HepG2 (cell line): ENCODE measurements around the gene POLD3. TPM values are rescaled to one million over a fixed set of nuclear protein-coding genes. Genes with fewer than 3 reads are reported as not detected.
A peak's percentile ranks its signal among the peaks of the same experiment; 100 is the strongest.

Experiments
- ATAC-seq: fragments of 200-7000 bp; cut with Tn5 transposase; 3 replicates; pipeline ENCODE4 v1.9.1; 2020; ENCODE audit warnings: mild to moderate bottlenecking, moderate library complexity
- Bru-seq: library from RNA; stranded (reverse); fragments of 400-500 nt; gene quantifications from one replicate; lab custom pipeline; 2021; lab: Mats Ljungman, UMichigan
- BruChase-seq, 2 experiments: library from RNA; stranded (reverse); fragments of 400-500 nt; gene quantifications; one replicate each; lab custom pipeline; 2021; lab: Mats Ljungman, UMichigan
- BruUV-seq: library from RNA; stranded (reverse); fragments of 400-500 nt; replicated peaks from 2 replicates; lab custom pipeline; 2021; lab: Mats Ljungman, UMichigan
- CTCF ChIA-PET: fragments of 300-600 bp; formaldehyde crosslinking; extraction: SDS; loops from one replicate; lab custom pipeline; 2021; ENCODE audit warnings: low total read pairs, inconsistent platforms, low intra/inter-chr PET ratio; lab: Yijun Ruan, JAX
- POLR2A ChIA-PET: fragments of 350-600 bp; sonication (Branson Sonifier 250); formaldehyde crosslinking; loops from one replicate; lab custom pipeline; 2020; ENCODE audit warnings: antibody characterized with exemption, inconsistent platforms; lab: Yijun Ruan, JAX
- DNase-seq: peaks from one replicate; pipeline ENCODE4 v3.0.0-alpha.2; 2015; ENCODE audit warnings: low spot score
- FAIRE-seq: peaks from 3 replicates; lab custom pipeline; 2011; peaks lifted over from hg19 to GRCh38; lab: Jason Lieb, UNC
- H2AFZ ChIP-seq: one replicate; pipeline ENCODE4 v1.6.1; 2011; ENCODE audit warnings: low read length, inconsistent platforms
- H3K27ac ChIP-seq: fragments of 300-600 bp; 3 replicates; pipeline ENCODE4 v1.8.0; 2011; ENCODE audit warnings: mixed run types, mild to moderate bottlenecking, mixed read lengths, low read length, inconsistent platforms; ENCODE audit not compliant: insufficient read depth; ENCODE audit errors: extremely low read length
- H3K27me3 ChIP-seq, 2 experiments: fragments of 200-600 bp in 1 of 2; 2 replicates in 1 of 2; 3 replicates in 1 of 2; pipeline versions ENCODE4 v1.6.0 to v1.8.0; 2011; ENCODE audit warnings: low read length in 2 of 2, mild to moderate bottlenecking in 2 of 2, moderate library complexity in 2 of 2, inconsistent platforms in 1 of 2; ENCODE audit not compliant: insufficient read depth in 2 of 2, control insufficient read depth in 1 of 2
- H3K36me3 ChIP-seq, 2 experiments: fragments of 200-600 bp in 1 of 2; replicated peaks in 1 of 2; 2 replicates in 1 of 2; 3 replicates in 1 of 2; pipeline versions ENCODE4 v1.5.1 to v1.8.0; 2011; ENCODE audit warnings: low read length in 2 of 2, inconsistent platforms in 1 of 2; ENCODE audit not compliant: insufficient read depth in 2 of 2, control insufficient read depth in 1 of 2
- H3K4me1 ChIP-seq: 2 replicates; pipeline ENCODE4 v1.5.1; 2012; ENCODE audit warnings: low read length, inconsistent platforms; ENCODE audit not compliant: insufficient read depth
- H3K4me2 ChIP-seq: 2 replicates; pipeline ENCODE4 v1.6.0; 2011; ENCODE audit warnings: low read depth, low read length, inconsistent platforms
- H3K4me3 ChIP-seq, 3 experiments: fragments of 200-600 bp in 1 of 3; sonication (generic), shearing (Covaris generic) in 1 of 3; replicated peaks in 1 of 3; 2 replicates each; pipeline ENCODE4 v1.5.1; 2011 to 2016; ENCODE audit warnings: low read length in 3 of 3, inconsistent platforms in 2 of 3, low read depth in 2 of 3, mild to moderate bottlenecking in 2 of 3, control low read depth in 1 of 3, mixed read lengths in 1 of 3; ENCODE audit not compliant: insufficient read depth in 1 of 3
- H3K79me2 ChIP-seq: one replicate; pipeline ENCODE4 v1.6.1; 2011; ENCODE audit warnings: low read length, inconsistent platforms; ENCODE audit not compliant: insufficient read depth
- H3K9ac ChIP-seq: 2 replicates; pipeline ENCODE4 v1.6.0; 2011; ENCODE audit warnings: mild to moderate bottlenecking, low read depth, low read length, inconsistent platforms; ENCODE audit not compliant: insufficient read depth
- H3K9me3 ChIP-seq: 2 replicates; pipeline ENCODE4 v1.5.1; 2012; ENCODE audit warnings: mild to moderate bottlenecking, low read length
- H4K20me1 ChIP-seq: 2 replicates; pipeline ENCODE4 v1.6.0; 2011; ENCODE audit warnings: inconsistent platforms, mild to moderate bottlenecking, low read length, moderate library complexity; ENCODE audit not compliant: insufficient read depth
- EP300 ChIP-seq, 3 experiments: sonication (generic) in 1 of 3; formaldehyde crosslinking in 1 of 3; IDR thresholded peaks; 2 replicates each; pipeline versions ENCODE4 v1.5.1 to v1.6.1; 2011 to 2020; ENCODE audit warnings: low read depth in 2 of 3, low read length in 2 of 3, borderline replicate concordance in 1 of 3, improper control_type of control experiment in 1 of 3, mild to moderate bottlenecking in 1 of 3, missing genetic modification reagents in 1 of 3, moderate library complexity in 1 of 3
- KLF12 ChIP-seq: sonication (generic); formaldehyde crosslinking; IDR thresholded peaks from 2 replicates; pipeline ENCODE4 v1.4.0; 2020; ENCODE audit warnings: missing genetic modification reagents, borderline replicate concordance
- MXD4 ChIP-seq: IDR thresholded peaks from 2 replicates; pipeline ENCODE4 v1.6.1; 2016; ENCODE audit warnings: mild to moderate bottlenecking, missing biosample characterization, missing genetic modification reagents
- RXRA ChIP-seq: sonication (generic); formaldehyde crosslinking; IDR thresholded peaks from 2 replicates; pipeline ENCODE4 v1.5.1; 2020; ENCODE audit warnings: missing genetic modification reagents
- ZNF142 ChIP-seq: sonication (generic); formaldehyde crosslinking; IDR thresholded peaks from 2 replicates; pipeline ENCODE4 v1.4.0; 2020; ENCODE audit warnings: missing genetic modification reagents
- WGBS: methylation state at CpG from one replicate; pipeline ENCODE4 v1.1.6; 2017; ENCODE audit warnings: low lambda C conversion rate; 5-methylcytosine and 5-hydroxymethylcytosine counted together
- in situ Hi-C: cut with HindIII; loops from 2 replicates; pipeline ENCODE4 v1.10.0; 2017; ENCODE audit warnings: low pct_unique_long_range_greater_than_20kb; ENCODE audit not compliant: extremely low pct_ligation_motif_present
- intact Hi-C: fragments of 100-400 bp; cut with micrococcal nuclease; formaldehyde crosslinking; loops from one replicate; pipeline ENCODE4 v1.10.0; 2022; ENCODE audit not compliant: unreplicated experiment
- long read RNA-seq, 2 experiments: library from RNA in 1 of 2; library from polyadenylated mRNA in 1 of 2; stranded (forward) in 1 of 2; unstranded in 1 of 2; transcript quantifications; one replicate each; pipeline ENCODE4 v2.0.0, GENCODE V29; 2019 to 2022
- polyA minus RNA-seq, 3 experiments: library from RNA; depleted of rRNA, polyadenylated mRNA; stranded (reverse); fragments of >200 nt; gene quantifications; 2 replicates each; pipeline ENCODE4 v1.2.3, GENCODE V29; 2011; ENCODE audit warnings: low replicate concordance in 1 of 3
- polyA plus RNA-seq, 8 experiments: library from polyadenylated mRNA; depleted of rRNA in 3 of 8; stranded (reverse) in 7 of 8; unstranded in 1 of 8; fragments of >200 nt; fragmentation: Illumina TruSeq in 4 of 8; extraction: Trizol in 4 of 8; gene quantifications; 2 replicates each; pipeline versions ENCODE4 v1.2.1 to v1.2.3, GENCODE V29; 2011 to 2016; ENCODE audit warnings: low read depth in 4 of 8, missing spikeins in 1 of 8, mixed read lengths in 1 of 8; ENCODE audit not compliant: insufficient read depth in 1 of 8
- total RNA-seq, 5 experiments: library from RNA; depleted of rRNA; stranded (reverse); fragments of >200 nt; fragmentation: Illumina TruSeq; extraction: Trizol; gene quantifications; 2 replicates each; pipeline ENCODE4 v1.2.3, GENCODE V29; 2016; ENCODE audit warnings: low read depth in 1 of 5

POLD3 gene, protein sequence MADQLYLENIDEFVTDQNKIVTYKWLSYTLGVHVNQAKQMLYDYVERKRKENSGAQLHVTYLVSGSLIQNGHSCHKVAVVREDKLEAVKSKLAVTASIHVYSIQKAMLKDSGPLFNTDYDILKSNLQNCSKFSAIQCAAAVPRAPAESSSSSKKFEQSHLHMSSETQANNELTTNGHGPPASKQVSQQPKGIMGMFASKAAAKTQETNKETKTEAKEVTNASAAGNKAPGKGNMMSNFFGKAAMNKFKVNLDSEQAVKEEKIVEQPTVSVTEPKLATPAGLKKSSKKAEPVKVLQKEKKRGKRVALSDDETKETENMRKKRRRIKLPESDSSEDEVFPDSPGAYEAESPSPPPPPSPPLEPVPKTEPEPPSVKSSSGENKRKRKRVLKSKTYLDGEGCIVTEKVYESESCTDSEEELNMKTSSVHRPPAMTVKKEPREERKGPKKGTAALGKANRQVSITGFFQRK
- total RNA-seq (2016; rRNA removed; fragmentation: Illumina TruSeq; extraction: Trizol) (18.9 and 23.7 TPM in 2 replicates), polyA plus RNA-seq (2011; rRNA removed) (5.1 and 6.3 TPM in 2 replicates), polyA minus RNA-seq (2011; rRNA and poly(A)+ RNA removed; ENCODE audit: low replicate concordance) (6.2 and 54.4 TPM in 2 replicates), Bru-seq, nascent RNA (percentile 52 among the genes with signal in this experiment), BruChase-seq, experiment 1, labeled RNA remaining after a 6-hour chase (percentile 43 among the genes with signal in this experiment), BruChase-seq, experiment 2, labeled RNA remaining after a 2-hour chase (percentile 54 among the genes with signal in this experiment)
- total RNA-seq (2016; cell fraction: cytosol; rRNA removed; fragmentation: Illumina TruSeq; extraction: Trizol; ENCODE audit: low read depth) = 4.0 and 4.8 TPM in 2 replicates
- total RNA-seq (2016; cell fraction: insoluble cytoplasmic fraction; rRNA removed; fragmentation: Illumina TruSeq; extraction: Trizol) = 18.2 and 21.5 TPM in 2 replicates
- total RNA-seq (2016; cell fraction: membrane; rRNA removed; fragmentation: Illumina TruSeq; extraction: Trizol) = 8.3 and 9.4 TPM in 2 replicates
- 18.8 and 20.7 TPM in 2 replicates for total RNA-seq (2016; cell fraction: nucleus; rRNA removed; fragmentation: Illumina TruSeq; extraction: Trizol)
- polyA plus RNA-seq (2011; cell fraction: cytosol; rRNA removed) = 2.7 and 2.9 TPM in 2 replicates
- 4.1 and 4.3 TPM in 2 replicates for polyA plus RNA-seq (2011; cell fraction: nucleus; rRNA removed)
- 3.5 and 5.9 TPM in 2 replicates for polyA plus RNA-seq (2012)
- 1.4 and 1.8 TPM in 2 replicates for polyA plus RNA-seq (2016; cell fraction: cytosol; fragmentation: Illumina TruSeq; extraction: Trizol; ENCODE audit: low read depth)
- polyA plus RNA-seq (2016; cell fraction: insoluble cytoplasmic fraction; fragmentation: Illumina TruSeq; extraction: Trizol; ENCODE audit: low read depth) = 18.6 and 19.5 TPM in 2 replicates
- polyA plus RNA-seq (2016; cell fraction: membrane; fragmentation: Illumina TruSeq; extraction: Trizol; ENCODE audit: low read depth) = 3.6 and 4.0 TPM in 2 replicates
- polyA plus RNA-seq (2016; cell fraction: nucleus; fragmentation: Illumina TruSeq; extraction: Trizol; ENCODE audit: insufficient read depth, low read depth) = 20.7 and 27.8 TPM in 2 replicates
- 2.5 and 5.3 TPM in 2 replicates for polyA minus RNA-seq (2011; cell fraction: cytosol; rRNA and poly(A)+ RNA removed)
- polyA minus RNA-seq (2011; cell fraction: nucleus; rRNA and poly(A)+ RNA removed) = 8.5 and 9.9 TPM in 2 replicates
- long read RNA-seq, experiment 1, partial matches to known transcripts = 10 of 15 reads
- long read RNA-seq, experiment 1, other reads (novel, unspliced or antisense) = 2 of 15 reads
- long read RNA-seq, experiment 2, transcript POLD3-201 (12 exons, 3,821 nt) = major isoform, 5 of 10 reads
- long read RNA-seq, experiment 2, partial matches to known transcripts = 0 of 10 reads
- long read RNA-seq, experiment 2, other reads (novel, unspliced or antisense) = 5 of 10 reads

- POLR2A ChIA-PET = interaction anchor here (2.3 kb wide), 1 partner anchor 99 kb away, joined by 14 read pairs; the partner anchor contains the start of gene LIPT2
- CTCF ChIA-PET = no interaction called here
- in situ Hi-C loops (no loop called here), intact Hi-C loops (no loop called here)
- H3K27me3 ChIP-seq = no peaks in the 10 kb centered on the region; a peak in 1 of 5 replicates
- BruUV-seq = no TSS peak
- ATAC-seq (peak; percentile 97), FAIRE-seq (no peak), DNase-seq (peak; percentile 83)
- no peaks in the 10 kb centered on the region for H3K9me3 ChIP-seq
- H3K4me2 ChIP-seq = peak within 1 kb of the TSS; percentile 91
- peak within 1 kb of the TSS; percentile 74 for H3K9ac ChIP-seq
- peak within 1 kb of the TSS; percentile 71 for H3K27ac ChIP-seq
- 0 out of 5 replicates have a peak, but pooled peaks cover 1 to 4% of the 10 kb centered on the region in 2 experiments for H3K36me3 ChIP-seq
- H3K79me2 ChIP-seq = peaks cover 2% of the 10 kb centered on the region
- H3K4me1 ChIP-seq = peaks cover 25% of the 10 kb centered on the region
- 1% methylated on average over 37 of the region's 63 CpGs for WGBS
- 0 out of 2 replicates have a peak, but pooled peaks cover 4% of the 10 kb centered on the region for H4K20me1 ChIP-seq
- peak within 1 kb of the TSS; percentile 75 to 96 (median 87) for H3K4me3 ChIP-seq
- peak within 1 kb of the TSS; percentile 100 for H2AFZ ChIP-seq
- no peak; the same call in 1 of the 2 replicates for TF ChIP-seq KLF12 (CRISPR knock-in tag)
- TF ChIP-seq RXRA (CRISPR knock-in tag) = peak; percentile 71
- TF ChIP-seq MXD4 (CRISPR knock-in tag) = no peak
- no peak for TF ChIP-seq EP300 (IDR thresholded peaks at IDR 0.05; ENCODE audit: low read depth in 2 of 2, low read length in 2 of 2)
- no peak for TF ChIP-seq EP300 (CRISPR knock-in tag; IDR thresholded peaks at IDR 0.05; ENCODE audit: borderline replicate concordance)
- peak; percentile 38; the same call in 1 of the 2 replicates for TF ChIP-seq ZNF142
Measured at GRCh38 chr11:74592441-74593362, at the start of gene POLD3. Gene POLD3 (plus strand): TSS chr11:74592582. CDS start chr11:74592659, 77 bp downstream.
